NCI-H345 treated with DMSO at 0.1 percent for 48 hours (cell line): ENCODE results near the gene GGA2.
A peak's percentile ranks its signal among the peaks of the same experiment; 100 is the strongest.
"Not testable (repeated sequence)": the region's sequence is repeated elsewhere in the genome, so short reads cannot be mapped to it uniquely, and the experiment has no call there.

ENCODE experiments used
- DNase-seq: peaks from one replicate; lab custom pipeline; 2025; ENCODE audit not compliant: unreplicated experiment; lab: John Stamatoyannopoulos, UW

GGA2 gene

DNA sequence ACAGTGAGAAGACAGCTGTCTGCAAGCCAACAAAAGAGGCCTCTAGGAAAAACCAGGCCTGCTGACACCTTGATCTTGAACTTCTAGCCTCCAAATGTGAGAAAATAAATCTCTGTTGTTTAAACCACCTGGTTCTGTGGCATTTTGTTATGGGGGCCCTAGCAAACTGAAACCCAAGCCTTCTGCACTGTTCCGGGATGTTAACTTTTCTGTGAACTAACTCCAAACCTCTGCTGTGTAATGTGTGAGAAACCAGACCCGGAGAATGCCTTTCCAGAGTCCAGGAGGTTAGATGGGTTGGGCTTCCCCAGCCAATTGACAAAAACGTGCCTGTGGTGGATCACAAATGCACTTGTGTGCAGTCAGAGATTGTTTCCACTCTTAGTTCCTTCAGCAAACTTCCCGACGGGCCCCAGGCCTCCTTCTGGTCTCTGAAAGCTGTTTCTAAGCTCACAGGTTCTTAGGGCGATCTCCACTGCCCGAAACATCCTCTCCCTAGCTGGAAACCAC, 13.6 kb upstream of the GGA2 start:
- no peak for DNase-seq

DNA sequence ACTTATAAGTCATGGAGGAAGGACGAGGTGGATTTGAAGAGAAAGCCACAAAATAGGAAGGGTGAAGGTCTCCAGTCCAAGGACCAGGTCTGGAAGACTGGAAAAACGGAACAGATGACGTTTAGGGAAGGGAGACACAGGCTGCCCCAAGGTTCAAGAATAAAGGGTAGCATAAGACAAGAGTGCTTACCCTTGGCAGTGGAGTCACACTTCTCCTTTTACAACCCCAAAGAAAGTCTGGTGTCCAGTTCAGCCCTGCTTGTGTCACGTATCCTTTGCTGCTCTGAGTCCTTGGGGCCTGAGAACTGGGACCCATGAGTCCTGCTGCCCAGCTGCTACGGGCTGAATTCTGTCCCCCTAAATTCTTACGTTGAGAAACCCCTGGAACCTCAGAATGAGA, 13.0 kb upstream of the GGA2 start:
- DNase-seq = no peak

DNA sequence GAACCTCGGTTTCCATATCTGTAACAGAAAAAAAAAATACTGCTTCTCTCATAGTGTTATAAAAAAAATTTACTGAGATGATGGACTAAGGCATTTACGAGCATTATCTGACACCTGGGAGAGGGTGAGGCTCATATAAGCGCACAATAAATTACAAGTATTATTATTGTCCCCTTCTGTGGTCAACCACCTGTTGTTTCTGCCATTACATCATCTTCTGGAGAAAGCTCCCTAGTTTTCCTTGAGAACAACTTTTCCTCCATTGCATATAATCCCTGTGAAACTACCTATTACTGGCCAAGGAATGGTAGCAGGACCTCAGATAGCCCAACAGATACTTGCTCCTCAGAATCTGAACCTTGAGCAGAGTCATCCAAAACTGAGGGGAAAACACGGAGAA, 11.7 kb upstream of the GGA2 start:
- no peak for DNase-seq

- DNase-seq = no peak
Measured at GRCh38 chr16:23521037-23521743, 10.9 kb upstream of the GGA2 start.

DNA sequence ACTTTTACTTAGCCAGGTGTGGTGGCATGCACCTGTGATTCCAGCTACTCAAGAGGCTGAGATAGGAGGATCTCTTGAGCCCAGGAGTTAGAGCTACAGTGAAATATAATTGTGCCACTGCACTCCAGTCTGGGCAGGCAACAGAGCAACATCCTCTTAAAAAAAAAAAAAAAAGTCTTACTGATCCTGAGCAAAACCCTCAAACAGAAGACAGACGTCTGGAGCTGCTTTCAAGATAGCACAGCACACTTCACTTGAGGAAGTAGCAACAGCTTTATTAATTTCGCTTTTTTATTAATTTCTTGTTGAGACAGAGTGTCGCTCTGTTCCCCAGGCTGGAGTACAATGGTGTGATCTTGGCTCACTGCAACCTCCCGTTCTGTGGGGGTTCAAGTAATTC, 10.2 kb upstream of the GGA2 start:
- no peak for DNase-seq

DNA sequence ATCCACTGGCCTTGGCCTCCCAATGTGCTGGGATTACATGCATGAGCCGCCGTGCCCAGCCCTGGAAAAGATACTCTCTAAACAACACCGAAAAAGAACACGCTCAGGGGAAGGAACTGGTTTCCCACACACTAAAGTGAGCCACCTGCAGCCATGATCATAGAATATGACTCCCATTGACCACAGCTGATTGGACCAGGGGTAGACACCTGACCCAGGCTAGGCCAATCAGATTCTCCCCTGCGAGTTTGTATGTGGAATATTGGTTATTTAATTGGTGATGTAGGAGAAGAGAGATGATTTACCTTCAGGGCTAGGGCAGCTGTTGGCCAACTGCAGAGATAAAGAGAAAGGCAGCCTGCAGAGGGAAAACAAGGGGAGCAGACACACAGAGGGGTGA, 9.0 kb upstream of the GGA2 start:
- DNase-seq = no peak

DNA sequence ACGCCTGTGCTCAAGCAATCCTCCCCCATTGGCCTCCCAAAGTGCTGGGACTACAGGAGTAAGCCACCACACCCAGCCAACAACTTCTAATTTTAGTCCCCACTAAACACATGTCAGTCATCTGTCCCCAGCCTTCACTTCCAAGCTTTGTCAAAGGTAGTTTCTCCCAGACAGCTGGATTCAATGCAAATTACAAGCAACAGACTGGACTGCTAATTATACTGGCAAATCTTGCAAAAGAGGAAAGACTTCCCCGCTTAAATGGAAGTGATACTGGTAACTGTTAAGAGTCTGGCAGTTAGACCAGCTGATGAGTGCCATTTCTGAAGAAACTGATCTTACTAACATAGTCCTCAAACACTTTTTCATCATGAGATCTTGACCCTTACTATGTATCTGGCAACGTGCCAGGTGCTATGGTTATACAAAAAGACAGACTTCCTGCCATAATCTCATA, 8.2 kb upstream of the GGA2 start:
- no peak for DNase-seq

GRCh38 chr16:23516366-23517137, 6.3 kb upstream of the GGA2 start:
- no peak for DNase-seq

DNA sequence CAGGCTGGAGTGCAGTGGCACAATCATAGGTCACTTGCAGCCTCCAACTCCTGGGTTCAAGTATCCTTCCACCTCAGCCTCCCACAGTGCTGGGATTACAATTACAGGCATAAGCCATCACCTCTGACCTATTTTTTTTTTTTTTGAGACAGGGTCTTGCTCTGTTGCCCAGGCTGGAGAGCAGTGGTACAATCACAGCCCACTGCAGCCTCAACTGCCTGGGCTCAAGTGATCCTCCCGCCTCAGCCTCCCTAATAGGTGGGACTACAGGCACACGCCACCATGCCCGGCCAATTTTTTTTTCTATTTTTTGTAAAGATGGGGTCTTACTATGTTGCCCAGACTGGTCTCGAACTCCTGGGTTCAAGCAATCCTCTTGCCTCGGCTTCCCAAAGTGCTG, 5.6 kb upstream of the GGA2 start:
- DNase-seq = no peak

- no peak for DNase-seq
Measured at GRCh38 chr16:23514381-23515152, 4.3 kb upstream of the GGA2 start.

DNA sequence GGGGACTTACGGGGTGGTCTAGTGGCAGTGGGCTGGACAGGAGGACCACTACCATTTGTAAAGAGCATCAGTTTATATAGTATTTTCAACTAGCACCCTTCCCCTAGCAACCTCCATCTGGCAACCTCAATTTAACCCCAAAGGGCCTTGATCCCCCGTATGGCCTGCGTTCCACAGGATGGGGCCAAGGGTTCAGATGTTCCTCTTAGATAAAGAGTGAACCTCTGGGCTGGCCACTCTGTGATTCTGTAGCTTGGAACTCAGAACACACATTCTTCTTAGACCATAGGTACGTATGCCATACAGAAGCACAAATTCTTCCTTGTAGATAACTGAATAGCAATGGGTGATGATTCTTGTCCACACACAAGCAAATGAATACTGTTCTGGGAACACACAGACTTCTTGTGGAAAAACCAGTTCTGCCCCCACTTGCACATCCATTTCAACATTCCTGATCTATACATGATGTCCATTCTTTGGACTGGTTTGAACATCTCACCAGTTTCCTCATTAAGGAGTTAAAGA, 1.9 kb upstream of the GGA2 start:
- no peak for DNase-seq

GRCh38 chr16:23511731-23512130, 1.4 kb upstream of the GGA2 start:
- no peak for DNase-seq

DNA sequence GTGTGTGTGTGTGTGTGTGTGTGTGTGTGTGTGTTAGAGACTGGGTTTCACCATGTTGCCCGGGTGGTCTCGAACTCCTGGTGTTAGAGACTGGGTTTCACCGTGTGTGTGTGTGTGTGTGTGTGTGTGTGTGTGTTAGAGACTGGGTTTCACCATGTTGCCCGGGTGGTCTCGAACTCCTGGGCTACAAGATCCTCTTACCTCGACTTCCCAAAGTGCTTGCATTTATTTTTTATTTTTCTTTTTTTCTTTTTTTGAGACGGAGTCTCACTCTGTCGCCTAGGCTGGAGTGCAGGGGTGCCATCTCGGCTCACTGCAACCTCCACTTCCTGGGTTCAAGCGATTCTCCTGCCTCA, 599 bp upstream of the GGA2 start:
- not testable (repeated sequence) for DNase-seq

GRCh38 chr16:23509782-23510163, 521 bp downstream of the GGA2 start:
- peak; percentile 9 for DNase-seq

DNA sequence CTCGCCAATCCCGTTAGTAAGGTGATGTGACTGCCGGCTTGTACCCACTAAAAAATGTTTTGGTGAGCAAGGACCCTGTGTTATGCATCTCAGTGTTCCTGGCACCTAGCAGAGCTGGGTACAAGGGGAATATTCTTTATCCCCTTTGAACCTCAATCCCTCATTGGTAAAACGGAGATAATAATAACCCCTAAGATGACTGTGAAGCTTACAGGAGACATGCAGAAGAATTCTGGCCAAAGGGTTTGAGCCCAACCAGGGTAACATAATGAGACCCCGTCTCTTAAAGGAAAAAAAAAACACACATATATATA, 896 bp downstream of the GGA2 start:
- no peak for DNase-seq

DNA sequence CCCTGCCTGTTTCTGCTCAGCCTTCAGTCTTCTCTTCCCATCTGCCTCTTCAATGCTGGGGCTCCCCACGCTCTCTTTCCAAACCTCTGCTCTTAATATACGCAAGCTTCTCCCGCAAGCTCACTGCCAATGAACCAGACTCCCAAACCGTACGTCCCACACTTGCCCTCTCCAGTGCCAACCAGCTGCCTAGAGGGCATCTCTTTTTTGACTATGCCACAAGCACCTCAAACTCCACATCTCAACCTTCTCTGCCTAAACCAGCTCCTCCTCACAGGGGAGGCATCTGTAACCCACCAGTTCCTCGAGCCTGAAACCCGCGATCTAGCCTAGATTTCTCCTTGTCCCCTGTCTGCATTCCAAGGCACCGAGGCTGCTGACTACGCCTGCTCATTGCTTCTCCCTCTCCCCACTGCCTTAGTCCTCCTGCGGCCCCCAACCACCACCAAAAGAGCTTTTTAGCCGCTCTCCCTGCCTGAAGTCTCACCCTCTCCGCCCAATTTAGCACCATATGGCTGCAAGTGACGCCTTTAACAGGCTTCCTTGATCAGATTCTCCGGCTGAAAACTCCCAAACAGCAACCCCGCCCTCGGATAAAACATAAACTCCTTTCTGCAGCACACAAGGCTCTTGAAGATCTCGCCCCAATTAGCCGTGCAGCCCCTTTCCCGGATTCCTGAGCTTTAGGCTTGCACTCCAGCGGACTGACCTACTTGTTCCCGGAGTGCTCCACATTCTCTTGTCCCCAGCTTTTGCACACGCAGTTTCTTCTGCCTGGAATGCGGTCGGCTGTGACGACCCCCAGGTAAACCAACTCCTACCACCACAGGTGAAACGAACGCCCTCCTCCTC, 1.5 kb downstream of the GGA2 start:
- DNase-seq = no peak

GRCh38 chr16:23506606-23506994, 3.7 kb downstream of the GGA2 start:
- no peak for DNase-seq

DNA sequence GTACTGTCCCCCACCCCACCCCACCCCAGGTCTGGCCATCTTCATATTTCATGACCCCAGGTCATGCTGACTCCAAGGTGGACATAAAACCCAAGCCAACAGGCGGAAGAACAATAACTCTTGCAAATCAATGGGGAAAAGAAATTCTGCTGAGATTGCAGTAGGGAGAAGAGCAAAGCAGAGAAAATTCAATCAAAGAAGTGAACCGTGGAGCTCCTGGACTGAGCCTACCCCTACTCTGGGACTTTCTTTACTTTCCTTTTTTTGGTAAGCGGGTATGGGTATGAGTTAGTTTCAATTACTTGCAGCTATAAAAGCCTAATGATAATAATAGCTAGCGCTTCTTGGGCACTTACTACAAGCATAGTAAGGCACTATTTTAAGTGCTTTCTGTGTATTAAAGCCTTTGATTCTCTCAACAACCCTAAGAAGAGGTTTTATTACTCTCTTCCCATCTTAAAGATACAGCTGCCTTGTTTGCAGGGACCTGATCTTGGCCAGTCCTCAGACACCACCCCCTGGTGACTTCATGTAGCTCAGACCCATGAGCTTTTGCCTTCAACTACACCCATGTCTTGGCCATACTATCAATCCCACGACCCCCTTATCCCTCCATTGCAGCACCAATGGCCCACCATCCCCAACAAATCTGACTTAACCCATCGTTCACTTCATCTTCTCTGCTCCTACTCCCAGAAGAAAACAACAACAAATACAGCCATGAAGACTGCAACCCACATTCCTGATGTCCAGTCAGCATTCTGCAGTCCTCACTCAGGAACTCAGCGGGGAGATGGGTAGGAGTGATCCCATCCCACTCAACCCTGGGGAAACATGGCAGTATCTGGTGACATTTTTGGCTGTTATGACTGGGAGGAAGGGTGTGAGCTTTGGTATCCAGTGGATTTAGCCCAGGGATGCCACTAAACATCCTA, 4.4 kb downstream of the GGA2 start:
- DNase-seq = no peak

GRCh38 chr16:23505180-23505665, 5.1 kb downstream of the GGA2 start:
- no peak for DNase-seq
